ENCODE measurements around the gene MYL3.
A peak's percentile ranks its signal among the peaks of the same experiment; 100 is the strongest.

The MYL3 gene

GRCh38 chr3:46880884-46881595, 17.8 kb upstream of the MYL3 start:
- no peak for DNase-seq (ENCODE audit: low read depth)
- TF ChIP-seq CTCF (IDR thresholded peaks at IDR 0.05; ENCODE audit: control insufficient read depth, insufficient read depth, low read depth, low read length, missing control alignments): no peak
- H3K4me3 ChIP-seq (ENCODE audit: control insufficient read depth, low read depth, low read length): no peak overlapping the region; the same call in 1 of the 2 replicates

GRCh38 chr3:46878781-46879436, 15.7 kb upstream of the MYL3 start:
- peak; percentile 11 for TF ChIP-seq CTCF (IDR thresholded peaks at IDR 0.05; ENCODE audit: control insufficient read depth, insufficient read depth, low read depth, low read length, missing control alignments)
- no peak overlapping the region for H3K4me3 ChIP-seq (ENCODE audit: control insufficient read depth, low read depth, low read length)
- no peak for DNase-seq (ENCODE audit: low read depth)

- no peak for TF ChIP-seq CTCF (IDR thresholded peaks at IDR 0.05; ENCODE audit: control insufficient read depth, insufficient read depth, low read depth, low read length, missing control alignments)
Measured at GRCh38 chr3:46877406-46878125, 14.3 kb upstream of the MYL3 start, which contains the start of gene PTH1R. TSS of gene PTH1R (plus strand) at chr3:46877721. CDS start at chr3:46883560, 5,839 bp downstream.

GRCh38 chr3:46876313-46877300, 13.4 kb upstream of the MYL3 start:
- DNase-seq (ENCODE audit: low read depth): no peak
- no peak for TF ChIP-seq CTCF (IDR thresholded peaks at IDR 0.05; ENCODE audit: control insufficient read depth, insufficient read depth, low read depth, low read length, missing control alignments)
- H3K4me3 ChIP-seq (ENCODE audit: control insufficient read depth, low read depth, low read length): no peak overlapping the region

More at GRCh38 chr3:46877406-46878125, 14.3 kb upstream of the MYL3 start, which contains the start of gene PTH1R:
- no peak for DNase-seq (ENCODE audit: low read depth)
- H3K4me3 ChIP-seq (ENCODE audit: control insufficient read depth, low read depth, low read length): no peak within 1 kb of the TSS

- no peak overlapping the region for H3K4me3 ChIP-seq (ENCODE audit: control insufficient read depth, low read depth, low read length)
- no peak for DNase-seq (ENCODE audit: low read depth)
- TF ChIP-seq CTCF (IDR thresholded peaks at IDR 0.05; ENCODE audit: control insufficient read depth, insufficient read depth, low read depth, low read length, missing control alignments): no peak
Measured at GRCh38 chr3:46875560-46875959, 12.3 kb upstream of the MYL3 start.
